ENCODE measurements around the gene DCAF11.

Gene DCAF11

GRCh38 chr14:24147761-24148428 is 33.3 kb downstream of the DCAF11 start:
- TF ChIP-seq ZFP30 (CRISPR knock-in tag; IDR thresholded peaks at IDR 0.05) (no peak), CSDC2 (CRISPR knock-in tag; IDR thresholded peaks at IDR 0.05) (no peak), ZNF70 (CRISPR knock-in tag; IDR thresholded peaks at IDR 0.05) (no peak), PPARA (CRISPR knock-in tag; IDR thresholded peaks at IDR 0.05; ENCODE audit: borderline replicate concordance) (no peak), CREB5 (CRISPR knock-in tag; IDR thresholded peaks at IDR 0.05; ENCODE audit: low read depth) (no peak), GLIS3 (CRISPR knock-in tag; IDR thresholded peaks at IDR 0.05) (no peak), ZNF565 (CRISPR knock-in tag; conservative IDR thresholded peaks at IDR 0.05; ENCODE audit: low read depth) (no peak), OSR1 (CRISPR knock-in tag; IDR thresholded peaks at IDR 0.05) (no peak), TOX (CRISPR knock-in tag; IDR thresholded peaks at IDR 0.05; ENCODE audit: borderline replicate concordance) (no peak), TSHZ2 (CRISPR knock-in tag; IDR thresholded peaks at IDR 0.05) (no peak), ZFP3 (CRISPR knock-in tag; IDR thresholded peaks at IDR 0.05) (no peak)
- TF ChIP-seq, protein P1, sequence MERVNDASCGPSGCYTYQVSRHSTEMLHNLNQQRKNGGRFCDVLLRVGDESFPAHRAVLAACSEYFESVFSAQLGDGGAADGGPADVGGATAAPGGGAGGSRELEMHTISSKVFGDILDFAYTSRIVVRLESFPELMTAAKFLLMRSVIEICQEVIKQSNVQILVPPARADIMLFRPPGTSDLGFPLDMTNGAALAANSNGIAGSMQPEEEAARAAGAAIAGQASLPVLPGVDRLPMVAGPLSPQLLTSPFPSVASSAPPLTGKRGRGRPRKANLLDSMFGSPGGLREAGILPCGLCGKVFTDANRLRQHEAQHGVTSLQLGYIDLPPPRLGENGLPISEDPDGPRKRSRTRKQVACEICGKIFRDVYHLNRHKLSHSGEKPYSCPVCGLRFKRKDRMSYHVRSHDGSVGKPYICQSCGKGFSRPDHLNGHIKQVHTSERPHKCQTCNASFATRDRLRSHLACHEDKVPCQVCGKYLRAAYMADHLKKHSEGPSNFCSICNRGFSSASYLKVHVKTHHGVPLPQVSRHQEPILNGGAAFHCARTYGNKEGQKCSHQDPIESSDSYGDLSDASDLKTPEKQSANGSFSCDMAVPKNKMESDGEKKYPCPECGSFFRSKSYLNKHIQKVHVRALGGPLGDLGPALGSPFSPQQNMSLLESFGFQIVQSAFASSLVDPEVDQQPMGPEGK (CRISPR knock-in tag; IDR thresholded peaks at IDR 0.05; ENCODE audit: borderline replicate concordance), result no peak
- ATAC-seq, result no peak; the same call in 2 of the 3 replicates

- ATAC-seq, result no peak
Measured at GRCh38 chr14:24149302-24149969, 34.9 kb downstream of the DCAF11 start.

DNA sequence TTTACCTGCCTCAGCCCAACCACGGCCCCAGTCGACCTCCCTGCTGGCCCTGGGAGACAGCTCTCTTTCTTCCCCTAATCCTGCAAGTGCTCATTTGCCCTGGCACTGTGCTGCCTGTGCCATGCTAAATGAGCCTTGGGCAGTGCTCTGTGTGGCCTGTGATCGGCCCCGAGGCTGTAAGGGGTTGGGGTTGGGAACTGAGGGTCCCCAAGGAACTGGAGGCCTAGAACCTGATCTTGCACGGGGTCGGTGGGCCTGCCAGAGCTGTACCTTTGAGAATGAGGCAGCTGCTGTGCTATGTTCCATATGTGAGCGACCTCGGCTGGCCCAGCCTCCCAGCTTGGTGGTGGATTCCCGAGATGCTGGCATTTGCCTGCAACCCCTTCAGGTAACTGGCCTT is 35.5 kb downstream of the DCAF11 start:
- ATAC-seq, result no peak
- no peak for TF ChIP-seq PPARA (CRISPR knock-in tag; IDR thresholded peaks at IDR 0.05; ENCODE audit: borderline replicate concordance)
- TF ChIP-seq TSHZ2 (CRISPR knock-in tag; IDR thresholded peaks at IDR 0.05), result no peak
- no peak for TF ChIP-seq CSRNP3 (CRISPR knock-in tag; IDR thresholded peaks at IDR 0.05)
- no peak for TF ChIP-seq SNAI2 (CRISPR knock-in tag; IDR thresholded peaks at IDR 0.05)
- TF ChIP-seq ESRRG (CRISPR knock-in tag; IDR thresholded peaks at IDR 0.05), result no peak
- TF ChIP-seq ARNTL (CRISPR knock-in tag; IDR thresholded peaks at IDR 0.05; ENCODE audit: borderline replicate concordance, low read depth), result no peak
- TF ChIP-seq CREB5 (CRISPR knock-in tag; IDR thresholded peaks at IDR 0.05; ENCODE audit: low read depth), result no peak
- TF ChIP-seq TOX (CRISPR knock-in tag; IDR thresholded peaks at IDR 0.05; ENCODE audit: borderline replicate concordance), result no peak
- no peak for TF ChIP-seq BACH2 (CRISPR knock-in tag; IDR thresholded peaks at IDR 0.05; ENCODE audit: borderline replicate concordance)
- TF ChIP-seq ISL1 (CRISPR knock-in tag; IDR thresholded peaks at IDR 0.05), result no peak
- TF ChIP-seq ZFP30 (CRISPR knock-in tag; IDR thresholded peaks at IDR 0.05), result no peak
- TF ChIP-seq ZC3H10 (CRISPR knock-in tag; IDR thresholded peaks at IDR 0.05), result no peak
- TF ChIP-seq CSDC2 (CRISPR knock-in tag; IDR thresholded peaks at IDR 0.05), result no peak

More at GRCh38 chr14:24149302-24149969, 34.9 kb downstream of the DCAF11 start:
- TF ChIP-seq, protein P2, sequence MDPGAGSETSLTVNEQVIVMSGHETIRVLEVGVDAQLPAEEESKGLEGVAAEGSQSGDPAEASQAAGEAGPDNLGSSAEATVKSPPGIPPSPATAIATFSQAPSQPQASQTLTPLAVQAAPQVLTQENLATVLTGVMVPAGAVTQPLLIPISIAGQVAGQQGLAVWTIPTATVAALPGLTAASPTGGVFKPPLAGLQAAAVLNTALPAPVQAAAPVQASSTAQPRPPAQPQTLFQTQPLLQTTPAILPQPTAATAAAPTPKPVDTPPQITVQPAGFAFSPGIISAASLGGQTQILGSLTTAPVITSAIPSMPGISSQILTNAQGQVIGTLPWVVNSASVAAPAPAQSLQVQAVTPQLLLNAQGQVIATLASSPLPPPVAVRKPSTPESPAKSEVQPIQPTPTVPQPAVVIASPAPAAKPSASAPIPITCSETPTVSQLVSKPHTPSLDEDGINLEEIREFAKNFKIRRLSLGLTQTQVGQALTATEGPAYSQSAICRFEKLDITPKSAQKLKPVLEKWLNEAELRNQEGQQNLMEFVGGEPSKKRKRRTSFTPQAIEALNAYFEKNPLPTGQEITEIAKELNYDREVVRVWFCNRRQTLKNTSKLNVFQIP (CRISPR knock-in tag; IDR thresholded peaks at IDR 0.05; ENCODE audit: borderline replicate concordance, low read depth), result no peak
